Activated naive CD8-positive, alpha-beta T cell treated with anti-CD3 and anti-CD28 coated beads, Interleukin-2, amount 50 U/mL, for 24 hours (primary cell): ENCODE measurements around the gene ZNRF4.

Experiments used
- ATAC-seq: fragments of 150-1000 bp; cut with Tn5 transposase; one replicate; pipeline ENCODE4 v1.10.0; 2021
- DNase-seq: peaks from one replicate; pipeline ENCODE4 v3.0.0; 2021
- H3K27ac Mint-ChIP-seq: one replicate; pipeline ENCODE4 v1.8.0; 2021; ENCODE audit warnings: mild to moderate bottlenecking, mixed read lengths
- H3K27me3 Mint-ChIP-seq: one replicate; pipeline ENCODE4 v1.8.0; 2021; ENCODE audit warnings: mixed read lengths
- H3K36me3 Mint-ChIP-seq: one replicate; pipeline ENCODE4 v1.8.0; 2021; ENCODE audit warnings: low read depth, mixed read lengths
- H3K4me1 Mint-ChIP-seq: one replicate; pipeline ENCODE4 v1.8.0; 2021; ENCODE audit warnings: mixed read lengths
- H3K4me3 Mint-ChIP-seq: one replicate; pipeline ENCODE4 v1.8.0; 2021; ENCODE audit warnings: mild to moderate bottlenecking, moderate library complexity, mixed read lengths
- H3K9me3 Mint-ChIP-seq: one replicate; pipeline ENCODE4 v1.8.0; 2021; ENCODE audit warnings: mixed read lengths

ZNRF4 gene

GRCh38 chr19:5451494-5451893, 3.7 kb upstream of the ZNRF4 start:
- ATAC-seq, result no peak
- Mint-ChIP-seq H3K27ac (no peak overlapping the region), H3K36me3 (no peaks in the 10 kb centered on the region), H3K27me3 (peaks cover 28% of the 10 kb centered on the region), H3K9me3 (no peaks in the 10 kb centered on the region), H3K4me1 (peaks cover 3% of the 10 kb centered on the region), H3K4me3 (no peak overlapping the region)
- no peak for DNase-seq

- H3K36me3 Mint-ChIP-seq, result no peaks in the 10 kb centered on the region
Measured at GRCh38 chr19:5452594-5453565, 2.3 kb upstream of the ZNRF4 start.

GRCh38 chr19:5454743-5455142, 474 bp upstream of the ZNRF4 start:
- Mint-ChIP-seq H3K4me3 (no peak overlapping the region), H3K9me3 (no peaks in the 10 kb centered on the region), H3K27ac (no peak overlapping the region), H3K27me3 (peaks cover 10% of the 10 kb centered on the region), H3K4me1 (no peaks in the 10 kb centered on the region), H3K36me3 (no peaks in the 10 kb centered on the region)
- ATAC-seq, result no peak
- no peak for DNase-seq

More at GRCh38 chr19:5452594-5453565, 2.3 kb upstream of the ZNRF4 start:
- H3K9me3 Mint-ChIP-seq, result no peaks in the 10 kb centered on the region
- H3K4me1 Mint-ChIP-seq, result peaks cover 1% of the 10 kb centered on the region
- ATAC-seq (no peak), DNase-seq (no peak)
- no peak overlapping the region for H3K27ac Mint-ChIP-seq
- no peak overlapping the region for H3K4me3 Mint-ChIP-seq
- peaks cover 19% of the 10 kb centered on the region for H3K27me3 Mint-ChIP-seq

- Mint-ChIP-seq H3K4me1 (no peaks in the 10 kb centered on the region), H3K4me3 (no peak overlapping the region), H3K27me3 (no peaks in the 10 kb centered on the region), H3K9me3 (no peaks in the 10 kb centered on the region), H3K27ac (no peak overlapping the region), H3K36me3 (no peaks in the 10 kb centered on the region)
- no peak for DNase-seq
- ATAC-seq, result no peak
Measured at GRCh38 chr19:5456130-5456840, 1.1 kb downstream of the ZNRF4 start.

- no peaks in the 10 kb centered on the region for H3K27me3 Mint-ChIP-seq
- H3K36me3 Mint-ChIP-seq, result no peaks in the 10 kb centered on the region
- DNase-seq (no peak), ATAC-seq (no peak)
- no peak overlapping the region for H3K27ac Mint-ChIP-seq
- no peaks in the 10 kb centered on the region for H3K9me3 Mint-ChIP-seq
- H3K4me1 Mint-ChIP-seq, result no peaks in the 10 kb centered on the region
- no peak overlapping the region for H3K4me3 Mint-ChIP-seq
Measured at GRCh38 chr19:5456841-5457200, 1.6 kb downstream of the ZNRF4 start.

- Mint-ChIP-seq H3K9me3 (no peaks in the 10 kb centered on the region), H3K27ac (no peak overlapping the region), H3K4me1 (no peaks in the 10 kb centered on the region), H3K4me3 (no peak overlapping the region), H3K36me3 (no peaks in the 10 kb centered on the region), H3K27me3 (no peaks in the 10 kb centered on the region)
- ATAC-seq (no peak), DNase-seq (no peak)
Measured at GRCh38 chr19:5457709-5458108, 2.5 kb downstream of the ZNRF4 start.

GRCh38 chr19:5458420-5458819, 3.2 kb downstream of the ZNRF4 start:
- Mint-ChIP-seq H3K36me3 (no peaks in the 10 kb centered on the region), H3K4me1 (no peaks in the 10 kb centered on the region), H3K9me3 (peaks cover 4% of the 10 kb centered on the region), H3K27me3 (peaks cover 3% of the 10 kb centered on the region), H3K27ac (no peak overlapping the region), H3K4me3 (no peak overlapping the region)
- ATAC-seq (no peak), DNase-seq (no peak)

GRCh38 chr19:5459360-5459759, 4.1 kb downstream of the ZNRF4 start:
- DNase-seq (no peak), ATAC-seq (no peak)
- Mint-ChIP-seq H3K9me3 (peaks cover 4% of the 10 kb centered on the region), H3K27ac (no peak overlapping the region), H3K4me1 (no peaks in the 10 kb centered on the region), H3K4me3 (no peak overlapping the region), H3K27me3 (peaks cover 10% of the 10 kb centered on the region), H3K36me3 (no peaks in the 10 kb centered on the region)

- no peak for DNase-seq
- no peaks in the 10 kb centered on the region for H3K36me3 Mint-ChIP-seq
- H3K27ac Mint-ChIP-seq, result no peak overlapping the region
- H3K4me1 Mint-ChIP-seq, result no peaks in the 10 kb centered on the region
- H3K4me3 Mint-ChIP-seq, result no peak overlapping the region
- H3K27me3 Mint-ChIP-seq, result peaks cover 16% of the 10 kb centered on the region
- ATAC-seq, result no peak
- H3K9me3 Mint-ChIP-seq, result peaks cover 4% of the 10 kb centered on the region
Measured at GRCh38 chr19:5460748-5461147, 5.5 kb downstream of the ZNRF4 start.

GRCh38 chr19:5463959-5464358, 8.7 kb downstream of the ZNRF4 start:
- ATAC-seq, result no peak
- H3K4me1 Mint-ChIP-seq, result no peaks in the 10 kb centered on the region
- H3K9me3 Mint-ChIP-seq, result peaks cover 4% of the 10 kb centered on the region

GRCh38 chr19:5466072-5466471, 10.9 kb downstream of the ZNRF4 start:
- ATAC-seq (no peak), DNase-seq (no peak)
- H3K36me3 Mint-ChIP-seq, result no peaks in the 10 kb centered on the region
- H3K27ac Mint-ChIP-seq, result no peak overlapping the region
- no peak overlapping the region for H3K4me3 Mint-ChIP-seq
- peaks cover 4% of the 10 kb centered on the region for H3K9me3 Mint-ChIP-seq
- H3K4me1 Mint-ChIP-seq, result no peaks in the 10 kb centered on the region
- H3K27me3 Mint-ChIP-seq, result peaks cover 24% of the 10 kb centered on the region

More at GRCh38 chr19:5463959-5464358, 8.7 kb downstream of the ZNRF4 start:
- H3K27me3 Mint-ChIP-seq, result peaks cover 20% of the 10 kb centered on the region
- DNase-seq, result no peak
- H3K36me3 Mint-ChIP-seq, result no peaks in the 10 kb centered on the region
- H3K4me3 Mint-ChIP-seq, result no peak overlapping the region
- no peak overlapping the region for H3K27ac Mint-ChIP-seq

GRCh38 chr19:5466814-5467291, 11.6 kb downstream of the ZNRF4 start:
- Mint-ChIP-seq H3K4me1 (no peaks in the 10 kb centered on the region), H3K9me3 (peaks cover 4% of the 10 kb centered on the region), H3K27ac (no peak overlapping the region), H3K4me3 (no peak overlapping the region), H3K36me3 (no peaks in the 10 kb centered on the region), H3K27me3 (peaks cover 24% of the 10 kb centered on the region)
- ATAC-seq, result no peak
- no peak for DNase-seq

GRCh38 chr19:5470264-5470671, 15.1 kb downstream of the ZNRF4 start:
- Mint-ChIP-seq H3K27me3 (peaks cover 12% of the 10 kb centered on the region), H3K4me1 (no peaks in the 10 kb centered on the region), H3K36me3 (no peaks in the 10 kb centered on the region), H3K27ac (no peak overlapping the region), H3K9me3 (no peaks in the 10 kb centered on the region), H3K4me3 (no peak overlapping the region)
- DNase-seq (no peak), ATAC-seq (no peak)

- no peak for ATAC-seq
- H3K9me3 Mint-ChIP-seq, result no peaks in the 10 kb centered on the region
- H3K4me3 Mint-ChIP-seq, result no peak overlapping the region
Measured at GRCh38 chr19:5472286-5472685, 17.1 kb downstream of the ZNRF4 start.

GRCh38 chr19:5473646-5474045, 18.4 kb downstream of the ZNRF4 start:
- Mint-ChIP-seq H3K9me3 (no peaks in the 10 kb centered on the region), H3K27ac (no peak overlapping the region), H3K4me1 (no peaks in the 10 kb centered on the region), H3K4me3 (no peak overlapping the region), H3K27me3 (peaks cover 18% of the 10 kb centered on the region), H3K36me3 (no peaks in the 10 kb centered on the region)
- ATAC-seq (no peak), DNase-seq (no peak)

More at GRCh38 chr19:5472286-5472685, 17.1 kb downstream of the ZNRF4 start:
- Mint-ChIP-seq H3K36me3 (no peaks in the 10 kb centered on the region), H3K4me1 (no peaks in the 10 kb centered on the region), H3K27ac (no peak overlapping the region), H3K27me3 (peaks cover 10% of the 10 kb centered on the region)
- DNase-seq, result no peak
